ENCODE data around the gene FANCC.

The FANCC gene

GRCh38 chr9:95197692-95198271 is 119.7 kb downstream of the FANCC start:
- peak overlapping the region; percentile 22; the same call in 1 of the 2 replicates for H3K27ac ChIP-seq
- TF ChIP-seq CTCF (conservative IDR thresholded peaks at IDR 0.05), result no peak

GRCh38 chr9:95193480-95193879 is 124.0 kb downstream of the FANCC start:
- no peak overlapping the region for H3K27ac ChIP-seq
- TF ChIP-seq CTCF (conservative IDR thresholded peaks at IDR 0.05), result no peak

GRCh38 chr9:95193067-95193466 is 124.4 kb downstream of the FANCC start:
- no peak for TF ChIP-seq CTCF (conservative IDR thresholded peaks at IDR 0.05)
- H3K27ac ChIP-seq, result no peak overlapping the region

- no peak overlapping the region for H3K27ac ChIP-seq
- no peak for TF ChIP-seq CTCF (conservative IDR thresholded peaks at IDR 0.05)
Measured at GRCh38 chr9:95192631-95193030, 124.9 kb downstream of the FANCC start.

GRCh38 chr9:95190413-95190812 is 127.1 kb downstream of the FANCC start:
- peak overlapping the region; percentile 63 for H3K27ac ChIP-seq
- TF ChIP-seq CTCF (conservative IDR thresholded peaks at IDR 0.05), result no peak

GRCh38 chr9:95189251-95190098 is 128.0 kb downstream of the FANCC start:
- TF ChIP-seq CTCF (conservative IDR thresholded peaks at IDR 0.05), result no peak
- peak overlapping the region; percentile 63 for H3K27ac ChIP-seq

GRCh38 chr9:95188459-95188858 is 129.1 kb downstream of the FANCC start:
- TF ChIP-seq CTCF (conservative IDR thresholded peaks at IDR 0.05), result no peak
- peak overlapping the region; percentile 63 for H3K27ac ChIP-seq
